Kidney epithelial cell (primary cell): ENCODE data around the gene FANCM. TPM values are rescaled to one million over a fixed set of nuclear protein-coding genes. Genes with fewer than 3 reads are reported as not detected.

ENCODE experiments used
- DNase-seq: peaks from one replicate; pipeline ENCODE4 v3.0.0-alpha.2; 2010; ENCODE audit warnings: low read depth
- H3K27me3 ChIP-seq: 2 replicates; pipeline ENCODE4 v1.6.0; 2011; ENCODE audit warnings: low read length; ENCODE audit not compliant: control insufficient read depth, insufficient read depth
- H3K36me3 ChIP-seq: 2 replicates; pipeline ENCODE4 v1.5.1; 2011; ENCODE audit warnings: low read length; ENCODE audit not compliant: control insufficient read depth, insufficient read depth
- H3K4me3 ChIP-seq: 2 replicates; pipeline ENCODE4 v1.5.1; 2011; ENCODE audit warnings: low read depth, mild to moderate bottlenecking, control low read depth, low read length
- CTCF ChIP-seq: IDR thresholded peaks from 2 replicates; pipeline ENCODE4 v1.5.1; 2011; ENCODE audit warnings: mild to moderate bottlenecking, moderate library complexity, low read length, control low read depth, inconsistent platforms; ENCODE audit not compliant: insufficient read depth, poor library complexity, severe bottlenecking
- total RNA-seq: library from RNA; depleted of rRNA; stranded (reverse); fragments of >200 nt; gene quantifications from 2 replicates; pipeline ENCODE4 v1.2.3, GENCODE V29; 2015

The FANCM gene
- total RNA-seq, 1 donor from 2014 or later, result 4.6 TPM

GRCh38 chr14:45096218-45096617 lies 39.5 kb upstream of the FANCM start:
- DNase-seq, result no peak
- TF ChIP-seq CTCF, result no peak
- Histone ChIP-seq H3K4me3 (no peak overlapping the region), H3K36me3 (no peaks in the 10 kb centered on the region), H3K27me3 (no peaks in the 10 kb centered on the region)

GRCh38 chr14:45103806-45104205 lies 31.9 kb upstream of the FANCM start:
- Histone ChIP-seq H3K4me3 (no peak overlapping the region), H3K36me3 (no peaks in the 10 kb centered on the region), H3K27me3 (no peaks in the 10 kb centered on the region)
- DNase-seq, result no peak
- TF ChIP-seq CTCF, result no peak

GRCh38 chr14:45104561-45104960 lies 31.2 kb upstream of the FANCM start:
- Histone ChIP-seq H3K4me3 (no peak overlapping the region), H3K36me3 (no peaks in the 10 kb centered on the region), H3K27me3 (no peaks in the 10 kb centered on the region)
- no peak for DNase-seq
- TF ChIP-seq CTCF, result no peak

GRCh38 chr14:45112896-45113781 lies 22.6 kb upstream of the FANCM start:
- H3K36me3 ChIP-seq, result no peaks in the 10 kb centered on the region
- no peak for DNase-seq
- no peaks in the 10 kb centered on the region for H3K27me3 ChIP-seq
- H3K4me3 ChIP-seq, result no peak overlapping the region
- no peak for TF ChIP-seq CTCF

GRCh38 chr14:45114327-45114726 lies 21.4 kb upstream of the FANCM start:
- Histone ChIP-seq H3K4me3 (no peak overlapping the region), H3K36me3 (no peaks in the 10 kb centered on the region), H3K27me3 (no peaks in the 10 kb centered on the region)
- TF ChIP-seq CTCF, result no peak
- no peak for DNase-seq

- no peak for TF ChIP-seq CTCF
- DNase-seq, result no peak
- no peaks in the 10 kb centered on the region for H3K36me3 ChIP-seq
Measured at GRCh38 chr14:45118594-45118993, 17.1 kb upstream of the FANCM start.

More at GRCh38 chr14:45118594-45118993, 17.1 kb upstream of the FANCM start:
- Histone ChIP-seq H3K4me3 (no peak overlapping the region), H3K27me3 (no peaks in the 10 kb centered on the region)
